GM21576 (cell line): ENCODE data around the gene ERC2.

Source experiments
- ATAC-seq: cut with Tn5 transposase; IDR thresholded peaks from one replicate; pipeline ENCODE4 v1.9.1; 2021; ENCODE audit warnings: mild to moderate bottlenecking, moderate library complexity; ENCODE audit not compliant: unreplicated experiment

ERC2 gene

GRCh38 chr3:55549177-55549576 lies 919.1 kb downstream of the ERC2 start:
- ATAC-seq, result no peak

DNA sequence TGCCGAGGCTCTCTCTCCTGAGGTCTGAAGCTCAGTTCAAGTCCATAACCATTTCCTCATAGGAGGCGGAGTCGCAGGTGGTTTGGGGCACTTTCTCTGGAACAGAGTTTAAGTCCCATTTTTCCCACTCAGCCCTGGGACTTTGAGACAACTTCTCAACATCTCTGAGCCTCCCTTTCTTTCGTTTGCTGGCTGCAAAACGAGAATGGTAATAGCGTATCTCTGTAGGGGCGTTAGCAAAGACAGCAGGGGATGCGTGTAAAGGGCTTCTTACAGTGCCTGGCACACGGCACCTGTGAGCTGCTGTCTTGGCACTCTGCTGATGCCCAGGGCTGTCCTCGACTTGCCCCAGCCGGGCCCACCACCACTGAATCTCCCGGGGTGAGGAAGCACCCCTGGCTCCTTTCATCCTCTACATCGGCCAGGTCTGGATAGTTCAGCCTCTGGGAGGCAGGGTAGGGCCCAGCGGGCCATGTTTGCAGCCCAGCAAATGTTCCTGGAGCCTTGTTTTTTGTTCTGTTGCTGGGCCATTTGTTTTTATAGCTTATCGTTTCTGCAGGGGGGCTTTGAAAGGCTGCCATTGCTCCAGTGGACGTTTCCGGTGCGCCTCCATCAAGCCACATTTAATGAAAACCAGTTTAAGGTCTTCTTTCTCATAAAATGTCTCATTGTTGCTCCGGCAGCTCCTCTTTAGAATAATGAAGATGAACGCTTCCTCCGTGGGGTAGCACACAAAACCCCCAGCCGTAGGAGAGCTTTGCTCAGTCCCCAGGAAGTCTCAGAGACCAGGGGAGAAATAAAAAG lies 921.2 kb downstream of the ERC2 start:
- no peak for ATAC-seq

GRCh38 chr3:55545995-55546394 lies 922.3 kb downstream of the ERC2 start:
- ATAC-seq, result no peak

GRCh38 chr3:55544219-55544618 lies 924.0 kb downstream of the ERC2 start:
- ATAC-seq, result no peak

DNA sequence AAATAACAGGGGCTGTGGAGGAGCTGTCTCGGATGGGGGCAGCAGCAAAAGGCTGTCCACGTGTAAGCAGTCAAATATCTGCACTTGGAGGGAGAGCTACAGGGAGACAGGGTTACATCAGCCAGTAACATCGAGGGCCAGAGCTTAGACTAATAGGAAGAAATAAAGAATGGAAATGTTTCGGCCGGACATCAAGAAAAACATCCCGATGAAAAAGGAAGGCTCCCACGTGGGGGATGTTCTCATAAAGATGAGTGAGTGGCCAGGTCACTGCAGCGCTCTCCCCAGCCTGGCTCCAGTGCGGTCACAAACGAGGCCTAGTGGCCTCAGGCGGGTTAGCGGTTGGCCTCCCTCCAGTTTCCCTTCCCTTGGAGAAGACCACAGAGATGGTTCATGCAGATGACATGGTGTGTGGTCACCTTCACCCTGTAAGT lies 925.1 kb downstream of the ERC2 start:
- no peak for ATAC-seq

DNA sequence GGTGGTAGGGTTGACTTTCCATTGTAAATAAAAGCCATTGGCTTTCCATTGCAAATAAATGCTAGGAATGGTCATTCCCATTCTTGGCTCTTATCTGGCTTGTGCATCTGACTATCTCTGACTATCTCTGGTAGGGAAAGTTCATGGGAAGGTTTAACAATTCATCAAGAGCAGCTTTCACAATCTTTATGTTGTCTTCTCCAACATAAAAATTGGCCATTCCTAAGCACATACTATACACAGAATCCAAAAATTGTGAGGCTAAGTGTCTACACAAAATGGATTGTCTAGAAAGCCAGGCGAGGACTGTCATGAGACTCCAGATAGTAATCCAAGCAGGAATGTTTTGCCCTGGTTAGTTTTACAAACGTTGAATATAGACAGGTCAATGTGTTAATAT lies 926.8 kb downstream of the ERC2 start:
- no peak for ATAC-seq

GRCh38 chr3:55541016-55541415 lies 927.3 kb downstream of the ERC2 start:
- no peak for ATAC-seq

DNA sequence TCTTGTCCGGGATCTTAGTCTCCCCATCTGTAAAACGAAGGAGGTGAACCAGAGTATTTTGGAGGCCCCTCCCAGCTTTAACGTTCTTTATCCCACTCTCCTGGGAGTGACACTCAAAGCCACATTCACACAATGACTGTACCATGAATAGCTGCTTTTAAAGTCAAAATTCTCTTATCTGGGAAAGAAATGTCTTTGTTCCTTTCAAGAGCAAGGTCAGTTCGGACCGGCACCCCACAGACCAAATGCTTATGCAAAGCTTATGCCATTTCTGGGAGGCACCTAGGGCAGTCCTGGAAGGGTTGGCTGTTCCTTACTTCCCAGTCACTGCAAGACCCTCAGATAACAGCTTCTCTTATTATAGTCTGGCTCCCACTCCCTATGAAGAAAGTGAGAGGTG lies 927.7 kb downstream of the ERC2 start:
- ATAC-seq, result no peak

DNA sequence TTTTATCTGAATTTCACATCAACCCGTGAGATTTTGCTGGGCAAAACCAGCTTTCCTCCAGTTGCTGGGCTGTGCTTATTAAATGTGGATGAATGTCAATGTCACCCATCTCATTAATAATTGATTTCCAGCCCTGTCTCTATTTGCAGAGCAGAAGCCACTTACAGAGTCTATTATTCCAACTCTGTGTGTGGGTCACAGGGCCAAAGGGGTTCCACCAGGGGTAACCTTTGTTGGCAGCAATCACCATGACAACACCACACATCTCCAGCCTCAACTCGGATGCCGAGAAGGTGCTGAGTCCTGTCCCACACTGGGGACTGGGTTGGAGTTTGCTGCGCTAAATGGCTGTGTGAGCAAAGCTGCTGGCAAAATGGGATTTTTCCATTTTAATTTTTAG lies 930.1 kb downstream of the ERC2 start:
- ATAC-seq, result no peak

DNA sequence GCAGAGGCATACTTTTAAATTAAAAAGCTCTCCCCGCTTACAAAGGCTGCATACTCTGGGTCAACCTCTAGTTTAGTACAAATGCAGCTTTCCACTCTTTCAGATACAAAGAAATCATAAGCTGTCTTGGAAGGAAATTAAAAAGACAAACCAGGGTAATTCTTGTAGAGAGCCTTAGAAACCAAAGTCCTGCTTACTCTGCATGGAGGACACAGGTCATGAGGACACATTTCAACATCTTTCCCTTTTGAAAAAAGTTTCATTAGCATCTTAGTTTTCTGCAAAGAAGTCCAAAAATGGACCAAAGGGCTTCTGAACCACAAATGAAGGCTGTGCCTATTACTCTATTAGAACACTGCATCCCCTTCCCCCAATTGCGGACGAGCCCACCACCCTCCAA lies 930.7 kb downstream of the ERC2 start:
- no peak for ATAC-seq

GRCh38 chr3:55537129-55537528 lies 931.1 kb downstream of the ERC2 start:
- ATAC-seq, result no peak

DNA sequence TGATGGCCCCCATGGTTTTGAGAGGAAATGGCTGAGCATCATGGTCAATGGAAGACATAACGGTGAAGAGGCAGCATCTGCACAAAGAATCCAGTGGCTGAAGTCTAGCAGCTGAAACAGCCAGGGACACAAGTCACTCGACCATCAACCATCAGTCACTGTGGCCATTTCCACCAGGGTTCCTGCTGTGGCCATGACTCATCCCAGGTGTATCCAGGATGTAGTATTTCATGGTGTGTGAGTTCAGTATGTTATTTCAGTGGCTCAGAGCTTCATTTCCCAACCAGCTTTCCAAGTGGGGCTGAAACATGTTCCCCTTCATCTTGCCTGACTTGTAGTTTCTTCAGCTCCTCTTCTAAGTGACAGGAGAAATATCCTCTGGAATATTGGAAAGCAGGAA lies 933.4 kb downstream of the ERC2 start:
- no peak for ATAC-seq

DNA sequence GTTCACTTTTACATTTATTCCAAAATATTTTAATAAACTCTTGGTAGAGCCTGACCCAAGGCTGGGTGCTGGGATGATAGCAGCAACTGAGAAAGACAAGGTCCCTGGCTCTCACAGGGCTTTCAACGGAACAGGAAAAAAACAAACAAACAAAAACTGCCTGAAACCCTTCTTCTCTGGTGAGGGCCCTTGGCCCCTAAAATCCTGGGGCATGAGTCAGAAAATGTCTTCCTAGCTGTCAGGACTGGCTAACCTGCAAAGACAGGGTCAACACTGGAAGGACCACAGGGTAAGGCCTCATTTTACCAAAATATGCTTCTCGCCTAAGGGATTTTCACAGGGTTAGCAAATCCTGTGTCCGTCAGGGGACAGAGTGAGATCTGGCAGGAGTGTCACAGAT lies 935.5 kb downstream of the ERC2 start:
- ATAC-seq, result no peak

GRCh38 chr3:55531321-55531720 lies 936.9 kb downstream of the ERC2 start:
- no peak for ATAC-seq

DNA sequence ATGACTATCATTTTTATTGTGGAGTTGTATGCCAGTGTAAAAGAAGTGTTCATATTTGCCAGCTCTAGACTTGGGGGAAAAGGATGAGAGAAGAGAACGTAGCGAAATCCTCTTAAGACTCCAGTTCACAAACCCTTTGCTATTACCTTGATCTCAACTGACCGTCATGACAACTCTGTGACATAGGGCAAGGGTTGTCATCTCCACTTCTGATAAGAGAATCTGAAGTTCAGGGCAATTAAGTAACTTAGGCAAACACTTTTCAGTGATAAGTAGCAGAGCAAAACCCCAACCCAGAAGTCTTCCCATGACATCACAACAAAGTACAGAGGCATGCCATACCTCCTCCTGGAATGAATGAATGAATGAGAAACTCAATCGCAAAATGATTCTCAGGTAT lies 940.9 kb downstream of the ERC2 start:
- ATAC-seq, result no peak

DNA sequence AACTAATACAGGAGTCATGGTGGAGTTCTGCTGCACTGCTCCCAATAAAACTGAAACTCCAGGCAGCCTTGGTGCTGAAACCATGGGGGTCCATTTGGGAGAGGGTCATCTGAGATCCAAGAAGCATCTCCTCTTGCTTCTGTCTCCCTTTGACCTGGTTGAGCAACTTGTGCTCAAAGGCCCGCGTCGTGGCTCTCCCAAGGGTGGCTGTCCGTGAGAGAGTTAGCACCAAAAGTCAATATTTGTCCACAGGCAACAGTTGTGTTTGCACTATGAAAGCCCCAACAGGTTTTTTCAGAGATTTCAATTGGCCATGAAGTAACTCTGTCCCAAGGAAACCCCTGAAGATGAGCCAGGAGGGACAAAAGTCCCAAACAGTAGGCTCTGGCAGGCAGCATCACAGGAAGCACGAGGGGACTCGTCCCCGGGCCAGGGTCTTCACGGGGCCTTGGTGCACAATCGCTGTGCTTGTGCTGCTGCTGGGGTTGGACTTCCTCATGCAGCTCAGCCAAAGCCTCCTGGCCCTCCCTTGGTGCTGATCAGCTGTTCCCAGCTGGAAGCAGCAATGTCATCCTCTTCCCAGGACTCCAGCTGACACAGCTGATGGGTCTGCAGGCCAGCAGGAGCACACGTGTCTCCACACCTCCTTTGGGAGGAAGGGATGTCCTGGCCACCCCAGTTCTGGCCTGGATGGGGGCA lies 941.8 kb downstream of the ERC2 start:
- no peak for ATAC-seq

DNA sequence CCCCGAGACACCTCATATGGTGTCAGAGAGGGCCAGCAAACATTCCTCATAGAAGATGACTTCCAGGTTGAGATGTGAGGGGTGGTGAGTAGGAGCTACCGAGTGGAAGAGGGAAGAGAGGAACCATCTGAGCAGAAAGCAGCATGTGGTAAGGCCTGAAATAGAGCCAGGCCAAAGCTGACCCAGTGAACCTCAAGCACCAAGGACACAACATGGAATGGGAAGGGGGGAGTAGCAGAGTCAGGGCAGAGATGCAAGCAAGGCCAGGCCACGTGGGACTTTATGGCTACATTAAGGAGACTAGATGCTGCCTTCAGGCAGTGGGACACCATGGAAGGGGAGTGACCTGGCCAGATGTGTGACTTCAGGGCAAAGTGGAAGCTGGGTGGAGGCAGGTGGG lies 942.8 kb downstream of the ERC2 start:
- ATAC-seq, result no peak

- ATAC-seq, result no peak
Measured at GRCh38 chr3:55524565-55525244, 943.6 kb downstream of the ERC2 start.

GRCh38 chr3:55523471-55523870 lies 944.8 kb downstream of the ERC2 start:
- ATAC-seq, result no peak

DNA sequence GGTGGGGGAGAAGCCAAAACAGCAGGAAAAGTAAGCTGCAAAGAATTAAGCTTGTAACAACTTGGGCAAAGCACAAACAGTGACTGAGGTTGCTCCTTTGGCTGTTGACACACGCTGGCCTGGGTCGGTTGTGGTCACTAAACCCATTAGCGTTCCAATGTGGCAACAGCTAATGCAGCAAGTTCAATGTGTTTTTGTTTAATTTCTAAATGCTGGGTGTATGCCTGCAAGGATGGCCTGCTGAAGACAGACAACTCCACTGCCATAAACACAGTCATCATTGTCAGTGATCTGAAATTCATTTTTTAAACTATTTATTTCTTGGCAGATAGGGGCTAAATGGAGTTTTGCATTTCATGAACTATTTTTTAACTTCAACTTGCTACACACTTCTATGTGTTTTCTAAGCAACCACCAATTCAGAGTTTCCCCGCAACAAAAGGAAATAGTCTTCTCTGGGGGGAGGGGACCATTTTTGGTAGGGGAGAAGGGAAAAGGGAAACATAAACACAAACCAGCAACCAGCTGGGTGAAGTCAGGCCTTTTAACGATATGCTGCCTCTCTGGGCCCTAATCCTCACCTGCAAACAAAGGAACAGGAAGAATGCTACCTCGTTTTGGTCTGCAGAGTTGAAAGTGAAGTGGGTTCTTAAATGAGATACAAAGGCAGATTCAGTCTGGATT lies 946.4 kb downstream of the ERC2 start:
- no peak for ATAC-seq

DNA sequence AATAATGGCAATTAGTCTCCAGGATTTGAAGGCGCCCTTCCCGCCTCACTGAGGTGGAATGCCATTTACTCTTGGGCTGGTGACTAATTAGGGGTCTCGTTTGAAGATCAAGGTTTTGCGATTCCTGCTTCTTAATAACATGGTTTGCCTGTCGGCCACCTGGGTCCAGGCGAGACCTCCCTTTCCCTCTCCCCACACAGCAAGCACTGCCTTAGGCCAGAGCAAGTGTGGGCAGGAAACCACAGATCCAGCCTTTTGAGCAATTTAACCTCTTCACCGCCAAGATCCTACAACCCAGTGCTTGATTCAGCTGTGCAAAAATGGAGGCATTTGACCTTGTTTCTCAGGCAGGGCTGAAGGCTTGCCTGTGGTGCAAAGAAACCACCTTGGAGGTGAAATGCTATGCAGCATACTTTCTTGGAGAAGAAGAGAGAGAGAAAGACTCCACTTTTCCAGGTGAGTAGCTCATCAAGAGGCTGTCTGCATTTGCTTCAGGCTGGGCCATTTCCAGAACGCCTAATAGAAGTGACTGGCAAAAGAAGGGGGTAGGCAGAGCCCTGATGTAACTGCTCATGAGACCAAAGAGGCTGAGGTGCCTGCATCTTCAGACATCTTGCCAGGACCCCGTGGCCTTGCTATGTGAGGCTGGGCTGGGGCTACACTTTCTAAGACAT lies 947.1 kb downstream of the ERC2 start:
- no peak for ATAC-seq
